ENCODE results near the gene ABCA10. TPM values are rescaled to one million over a fixed set of nuclear protein-coding genes. Genes with fewer than 3 reads are reported as not detected.

The ABCA10 gene
- total RNA-seq, 1 donor from 2014 or later = 2.8 TPM

GRCh38 chr17:69164206-69164605 is 64.4 kb downstream of the ABCA10 start:
- ATAC-seq = no peak

GRCh38 chr17:69159418-69159817 is 69.2 kb downstream of the ABCA10 start:
- no peak for ATAC-seq

GRCh38 chr17:69154267-69154666 is 74.4 kb downstream of the ABCA10 start:
- no peak for ATAC-seq

DNA sequence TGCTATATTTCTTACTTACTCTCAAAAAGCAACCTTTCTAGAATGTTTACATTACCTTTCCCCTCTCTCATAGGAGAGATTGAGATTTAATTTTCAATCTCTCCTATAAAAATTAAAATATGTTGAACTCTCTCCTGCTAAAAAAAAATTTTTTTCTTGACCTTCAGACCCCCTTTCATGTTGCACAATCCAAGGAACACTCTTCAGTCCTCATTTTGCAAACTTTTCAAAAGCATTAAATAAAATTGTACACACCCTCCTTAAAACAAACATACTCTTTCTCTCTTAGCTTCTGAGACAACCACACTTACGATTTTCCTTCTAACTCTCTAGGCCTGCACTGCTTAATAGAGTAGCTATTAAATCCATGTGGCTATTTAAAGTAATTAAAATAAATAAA is 78.3 kb downstream of the ABCA10 start:
- no peak for ATAC-seq

DNA sequence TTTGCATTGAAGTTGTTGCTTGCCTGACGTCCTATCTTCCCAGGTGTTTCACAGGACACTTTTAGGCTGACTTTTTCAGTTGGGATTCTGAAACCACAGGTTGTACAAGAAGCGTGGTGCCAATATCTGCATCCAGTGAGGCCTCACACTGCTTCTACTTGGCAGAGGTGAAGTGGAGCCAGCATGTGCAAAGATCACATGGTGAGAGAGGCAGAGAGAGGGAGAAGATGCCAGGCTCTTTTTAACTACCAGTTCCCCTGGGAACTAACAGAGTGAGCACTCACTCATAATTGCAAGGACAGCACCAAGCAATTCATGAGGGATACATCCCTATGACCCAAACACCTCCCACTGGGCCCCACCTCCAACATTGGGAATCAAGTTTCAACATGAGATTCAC is 81.2 kb downstream of the ABCA10 start:
- no peak for ATAC-seq

GRCh38 chr17:69144331-69145255 is 84.0 kb downstream of the ABCA10 start:
- no peak for ATAC-seq

DNA sequence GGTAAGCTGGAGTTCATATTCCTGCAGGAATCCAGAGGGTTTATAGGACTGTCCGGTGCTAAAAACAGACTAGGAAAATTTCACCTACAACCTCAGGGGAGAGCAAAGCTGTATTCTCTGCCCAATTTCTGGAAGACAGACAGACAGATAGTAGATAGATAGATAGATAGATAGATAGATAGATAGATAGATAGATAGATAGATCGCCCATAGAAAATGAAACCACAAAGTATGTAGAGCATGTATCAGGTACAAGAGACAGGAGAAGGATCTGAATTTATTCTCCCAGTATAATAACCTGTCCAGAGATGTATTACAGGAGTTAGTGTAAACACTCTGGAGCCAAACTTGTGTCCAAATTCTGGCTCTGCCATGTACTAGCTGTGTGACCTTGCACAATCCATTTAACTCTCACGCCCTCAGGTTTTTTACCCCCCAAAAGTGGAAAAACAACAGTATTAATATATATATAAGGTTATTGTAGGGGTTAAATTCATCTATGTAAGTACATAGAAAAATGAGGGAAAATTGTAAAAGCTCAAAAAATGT is 84.9 kb downstream of the ABCA10 start:
- ATAC-seq = no peak

DNA sequence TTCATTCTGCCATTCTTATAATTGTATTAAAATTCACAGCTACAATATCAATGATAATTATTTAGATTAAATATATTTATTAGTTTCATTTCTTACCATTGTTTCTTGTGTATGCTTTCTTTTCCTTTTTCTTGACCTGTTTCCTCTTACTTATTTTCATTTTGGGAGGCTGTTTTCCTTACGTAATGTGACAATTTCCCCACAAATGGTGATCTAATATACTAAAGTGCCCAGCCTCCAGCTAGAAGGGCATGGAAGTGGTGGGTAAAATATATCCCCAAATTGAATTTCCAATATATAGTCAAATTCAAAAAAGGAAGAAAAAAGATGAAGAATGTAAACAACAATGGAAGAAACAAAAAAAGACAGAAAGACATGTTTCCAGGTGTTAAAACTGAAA is 85.5 kb downstream of the ABCA10 start:
- no peak for ATAC-seq

DNA sequence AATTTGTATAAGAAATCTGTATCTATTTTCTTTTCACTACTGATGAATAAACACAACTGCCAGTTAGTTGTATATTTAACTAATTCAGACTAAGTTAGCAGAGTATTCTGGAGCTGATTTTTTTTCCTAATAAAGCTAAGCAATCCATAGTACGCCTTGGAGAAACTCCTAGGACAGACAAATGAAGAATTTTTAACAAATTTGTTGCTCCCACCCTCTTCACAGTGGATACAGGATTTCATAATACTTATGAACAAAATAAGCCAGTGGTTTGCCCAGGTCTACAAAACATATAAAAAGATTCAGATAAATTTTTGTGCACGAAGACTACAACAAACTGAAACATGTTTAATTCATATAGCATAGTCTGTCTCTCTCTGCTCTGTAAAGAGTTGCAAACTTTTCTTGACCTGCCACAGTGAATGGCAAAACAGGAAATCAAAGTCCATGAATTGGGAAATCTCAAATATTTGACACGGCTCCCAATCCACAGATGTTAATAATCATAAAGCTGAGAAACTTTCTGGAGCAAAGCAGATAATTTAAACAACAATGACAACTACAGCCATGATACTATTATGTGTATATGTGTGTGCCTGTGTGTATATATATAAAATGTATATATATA is 86.3 kb downstream of the ABCA10 start:
- ATAC-seq = no peak

- ATAC-seq = peak; percentile 31
Observed at GRCh38 chr17:69141431-69142174, 87.0 kb downstream of the ABCA10 start, which contains the start of gene ABCA6. TSS of gene ABCA6 (minus strand) at chr17:69141895. CDS start at chr17:69140703, 1,192 bp downstream.

GRCh38 chr17:69134112-69134511 is 94.5 kb downstream of the ABCA10 start:
- peak; percentile 63 for ATAC-seq

GRCh38 chr17:69130627-69131296 is 97.9 kb downstream of the ABCA10 start:
- ATAC-seq = no peak

- ATAC-seq = no peak
Observed at GRCh38 chr17:69123626-69124025, 105.0 kb downstream of the ABCA10 start.

DNA sequence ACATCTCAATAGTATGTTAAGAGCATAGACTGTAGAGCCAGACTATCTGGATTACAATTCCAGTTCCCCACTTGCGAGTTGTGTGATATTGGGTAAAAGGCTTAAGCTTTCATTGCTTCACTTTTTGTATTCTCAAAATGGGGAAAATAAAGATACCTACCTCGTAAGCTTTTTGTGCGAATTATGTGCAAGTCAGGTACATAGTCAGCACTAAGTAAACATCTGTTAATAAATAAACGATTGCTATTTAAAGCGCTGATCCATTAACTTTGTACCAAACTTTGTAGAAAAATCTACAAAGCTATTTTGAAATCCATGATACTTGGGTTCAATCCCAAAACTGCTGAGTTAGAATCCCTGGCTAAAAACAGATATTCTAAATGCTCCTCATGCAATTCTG is 106.6 kb downstream of the ABCA10 start:
- ATAC-seq = no peak

DNA sequence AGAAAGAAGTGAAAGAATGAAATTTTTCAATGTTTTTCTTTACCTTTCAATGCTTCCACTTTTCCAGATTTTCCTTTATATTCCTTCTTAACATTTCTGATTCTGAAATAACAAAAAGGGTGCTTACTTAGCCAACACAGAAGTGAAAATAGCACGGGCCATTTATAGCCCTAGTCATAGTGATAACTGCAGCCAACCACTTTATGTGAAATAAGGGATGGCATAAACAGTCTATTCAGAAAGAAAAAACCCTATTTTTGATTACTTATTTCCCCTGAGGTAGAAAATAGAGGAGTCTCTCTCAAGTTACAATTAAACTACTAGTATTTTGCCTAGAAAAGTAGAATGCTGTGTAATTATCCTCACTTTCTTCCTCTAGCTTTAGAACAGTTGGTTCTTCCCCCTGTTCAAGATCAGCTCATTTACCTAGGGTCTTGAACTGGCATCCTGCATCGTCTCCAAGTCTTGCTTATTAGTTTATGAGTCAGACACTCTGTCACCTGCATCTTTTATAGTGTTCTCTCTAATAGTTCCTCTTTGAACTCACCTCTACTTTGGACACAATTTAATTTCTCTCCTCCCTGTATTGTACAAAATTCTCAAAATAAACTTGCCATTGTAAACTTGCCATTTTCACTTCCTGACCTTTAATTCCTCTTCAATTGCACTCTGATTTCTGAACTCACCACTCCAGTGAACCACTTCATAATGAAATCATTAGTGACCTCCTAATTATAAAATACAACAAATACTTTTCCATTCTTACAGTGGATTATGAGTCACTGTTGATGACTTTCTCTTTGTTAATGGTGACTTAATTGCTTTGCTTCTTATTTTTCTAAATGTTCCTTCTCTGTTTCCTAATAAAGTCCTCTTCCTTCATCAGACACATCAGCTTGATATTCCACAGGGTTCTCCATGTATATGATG is 110.5 kb downstream of the ABCA10 start:
- no peak for ATAC-seq

GRCh38 chr17:69111794-69112193 is 116.8 kb downstream of the ABCA10 start:
- ATAC-seq = no peak

DNA sequence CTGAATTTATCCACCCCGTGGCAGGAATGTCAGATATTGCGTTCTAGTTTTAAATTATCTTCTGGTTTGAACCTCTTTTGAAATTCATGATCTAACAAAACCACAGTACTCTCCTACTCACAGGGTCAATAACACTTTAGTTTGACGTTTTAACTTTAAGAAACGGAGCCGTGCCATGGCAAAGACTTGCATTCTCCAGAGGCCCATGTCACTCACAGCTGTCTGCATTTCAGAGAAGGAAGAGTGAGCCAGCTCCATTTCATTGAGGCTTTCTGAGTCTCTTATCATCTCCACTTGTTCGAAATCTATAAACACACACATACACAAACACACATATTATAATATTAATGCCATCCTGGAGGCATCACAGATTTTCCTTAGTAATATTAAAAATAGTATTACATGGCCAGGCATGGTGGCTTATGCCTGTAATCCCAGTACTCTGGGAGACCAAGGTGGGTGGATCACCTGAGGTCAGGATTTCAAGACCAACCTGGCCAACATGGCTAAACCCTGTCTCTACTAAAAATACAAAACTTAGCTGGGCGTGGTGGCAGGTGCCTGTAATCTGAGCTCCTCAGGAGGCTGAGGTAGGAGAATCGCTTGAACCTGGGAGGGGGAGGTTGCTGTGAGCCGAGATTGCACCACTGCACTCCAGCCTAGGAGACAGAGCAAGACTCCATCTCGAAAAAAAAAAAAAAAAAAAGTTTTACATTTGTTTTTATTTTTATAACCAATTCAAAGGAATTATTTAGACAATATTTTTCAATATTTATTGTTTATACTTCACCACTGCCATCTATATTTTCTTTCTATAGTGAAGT is 122.5 kb downstream of the ABCA10 start:
- no peak for ATAC-seq

DNA sequence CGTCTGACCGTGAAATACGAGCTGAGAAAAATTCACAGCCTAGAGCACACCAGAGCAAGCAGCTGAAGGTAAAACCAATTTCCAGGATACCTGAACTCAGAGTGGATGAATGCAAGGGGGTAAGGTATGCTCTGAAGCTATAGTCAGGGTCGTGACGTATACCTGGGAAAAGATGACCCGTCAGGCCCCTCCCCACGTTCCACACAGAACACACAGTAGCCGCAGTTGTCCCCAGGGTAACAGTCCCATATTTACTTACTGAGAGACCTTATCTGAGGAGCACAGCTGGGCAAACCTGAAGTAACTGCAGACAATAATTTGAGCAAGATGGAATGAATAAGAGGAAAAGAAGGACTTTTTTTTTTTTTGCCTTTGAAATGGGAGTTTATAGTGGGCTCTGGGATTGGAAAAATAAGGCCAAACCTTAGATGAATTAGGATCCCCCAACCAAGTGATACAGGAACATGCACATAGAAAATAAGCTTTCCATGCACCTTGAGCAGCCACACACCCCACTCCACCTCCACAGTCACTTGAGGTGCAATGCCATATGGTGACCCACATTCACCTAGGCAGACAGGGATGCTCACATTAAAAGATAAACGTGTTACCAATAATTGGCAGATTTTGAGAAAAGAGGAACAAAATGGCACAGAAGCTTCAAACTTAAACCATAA is 124.9 kb downstream of the ABCA10 start:
- no peak for ATAC-seq

DNA sequence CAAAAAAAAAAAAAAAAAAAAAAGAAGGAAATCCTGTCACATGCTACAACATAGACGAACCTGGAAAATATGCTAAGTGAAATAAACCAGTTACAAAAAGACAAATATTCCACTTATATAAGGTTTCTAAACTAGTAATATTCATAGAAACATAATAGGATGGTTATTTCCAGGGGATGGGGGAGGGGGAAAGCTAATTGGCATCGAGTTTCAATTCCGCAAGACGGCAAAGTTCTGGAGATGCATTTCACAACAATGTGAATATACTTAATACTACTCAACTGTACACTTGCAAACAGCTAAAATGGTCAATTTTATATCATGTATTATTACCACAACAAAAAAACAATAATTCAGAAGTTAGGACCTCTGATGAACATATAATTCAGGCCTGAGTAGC is 130.0 kb downstream of the ABCA10 start:
- ATAC-seq = no peak

Data from esophagus mucosa (tissue), 1 donor.